Neuronal stem cell (in vitro differentiated cells): Measurements from ENCODE around the gene SUPT6H.

Source experiments
- DNase-seq: peaks from one replicate; pipeline ENCODE4 v3.0.0-alpha.2; 2013; ENCODE audit warnings: low spot score
- H2AFZ ChIP-seq: one replicate; pipeline ENCODE4 v1.6.1; 2013; ENCODE audit warnings: mild to moderate bottlenecking, low read length, inconsistent platforms
- H2AK5ac ChIP-seq: 2 replicates; pipeline ENCODE4 v1.6.1; 2013; ENCODE audit warnings: low read depth, mild to moderate bottlenecking, inconsistent platforms, low read length, moderate library complexity, mixed read lengths
- H2BK120ac ChIP-seq: 2 replicates; pipeline ENCODE4 v1.6.1; 2013; ENCODE audit warnings: low read depth, mild to moderate bottlenecking, inconsistent platforms, low read length, moderate library complexity, mixed read lengths
- H2BK12ac ChIP-seq: one replicate; pipeline ENCODE4 v1.6.1; 2013; ENCODE audit warnings: low read length, inconsistent platforms
- H2BK15ac ChIP-seq: 2 replicates; pipeline ENCODE4 v1.6.1; 2013; ENCODE audit warnings: mild to moderate bottlenecking, low read length, inconsistent platforms, mixed read lengths
- H2BK5ac ChIP-seq: one replicate; pipeline ENCODE4 v1.6.1; 2013; ENCODE audit warnings: inconsistent platforms, mild to moderate bottlenecking, low read length, moderate library complexity
- H3K14ac ChIP-seq: one replicate; pipeline ENCODE4 v1.6.1; 2013; ENCODE audit warnings: low read length, inconsistent platforms
- H3K18ac ChIP-seq: 2 replicates; pipeline ENCODE4 v1.6.1; 2013; ENCODE audit warnings: low read length, inconsistent platforms
- H3K23ac ChIP-seq: 2 replicates; pipeline ENCODE4 v1.6.1; 2013; ENCODE audit warnings: low read depth, mild to moderate bottlenecking, mixed read lengths, low read length, inconsistent platforms; ENCODE audit not compliant: poor library complexity
- H3K27ac ChIP-seq: replicated peaks from 3 replicates; pipeline ENCODE4 v1.5.1; 2013; ENCODE audit warnings: low read length, inconsistent platforms
- H3K27me3 ChIP-seq, 3 experiments: 2 replicates each; pipeline ENCODE4 v1.6.1; 2013; ENCODE audit warnings: low read length in 3 of 3, mild to moderate bottlenecking in 2 of 3, inconsistent platforms in 1 of 3, low read depth in 1 of 3, mixed read lengths in 1 of 3, moderate library complexity in 1 of 3; ENCODE audit not compliant: control insufficient read depth in 3 of 3, insufficient read depth in 3 of 3
- H3K36me3 ChIP-seq, 2 donors: replicated peaks in 1 of 2; 2 replicates each; pipeline ENCODE4 v1.6.1; 2013; ENCODE audit warnings: low read length in 2 of 2; ENCODE audit not compliant: control insufficient read depth in 2 of 2, insufficient read depth in 2 of 2
- H3K4ac ChIP-seq: 2 replicates; pipeline ENCODE4 v1.6.1; 2013; ENCODE audit warnings: inconsistent platforms, mild to moderate bottlenecking, low read length, moderate library complexity
- H3K4me1 ChIP-seq, 2 donors: 1 replicate in 1 of 2; 2 replicates in 1 of 2; pipeline ENCODE4 v1.6.1; 2013; ENCODE audit warnings: low read length in 2 of 2, low read depth in 1 of 2; ENCODE audit not compliant: control insufficient read depth in 2 of 2, insufficient read depth in 1 of 2
- H3K4me2 ChIP-seq: one replicate; pipeline ENCODE4 v1.6.1; 2013; ENCODE audit warnings: mild to moderate bottlenecking, low read length, inconsistent platforms; ENCODE audit not compliant: insufficient read depth, poor library complexity, severe bottlenecking
- H3K4me3 ChIP-seq, 2 donors: 2 replicates each; pipeline ENCODE4 v1.5.1; 2013; ENCODE audit warnings: low read length in 2 of 2, mild to moderate bottlenecking in 2 of 2, inconsistent platforms in 1 of 2, moderate library complexity in 1 of 2
- H3K79me1 ChIP-seq: one replicate; pipeline ENCODE4 v1.6.1; 2013; ENCODE audit warnings: low read depth, mild to moderate bottlenecking, inconsistent platforms, low read length, moderate library complexity
- H3K9ac ChIP-seq: one replicate; pipeline ENCODE4 v1.6.1; 2013; ENCODE audit warnings: mild to moderate bottlenecking, low read depth, low read length, inconsistent platforms; ENCODE audit not compliant: poor library complexity
- H3K9me3 ChIP-seq, 2 donors: replicated peaks in 1 of 2; 2 replicates each; pipeline versions ENCODE3 to v1.6.1; 2013; ENCODE audit warnings: low read length in 2 of 2, mild to moderate bottlenecking in 2 of 2, inconsistent platforms in 1 of 2, low read depth in 1 of 2, mixed read lengths in 1 of 2, moderate library complexity in 1 of 2; ENCODE audit not compliant: control insufficient read depth in 2 of 2, insufficient read depth in 1 of 2
- H4K8ac ChIP-seq: one replicate; pipeline ENCODE4 v1.6.1; 2013; ENCODE audit warnings: low read depth, mild to moderate bottlenecking, inconsistent platforms, low read length, moderate library complexity
- H4K91ac ChIP-seq: one replicate; pipeline ENCODE4 v1.6.1; 2013; ENCODE audit warnings: low read length, low read depth, mild to moderate bottlenecking, inconsistent platforms; ENCODE audit not compliant: poor library complexity
- WGBS, 2 donors: extraction: QIAGEN DNeasy Blood & Tissue Kit; methylation state at CpG; one replicate each; pipeline ENCODE4 v1.1.7; 2013; ENCODE audit warnings: missing lambda C conversion rate in 2 of 2, mixed read lengths in 1 of 2; ENCODE audit not compliant: insufficient read length in 2 of 2, insufficient replicate concordance in 1 of 2; ENCODE audit errors: extremely low coverage in 2 of 2; 5-methylcytosine and 5-hydroxymethylcytosine counted together

SUPT6H gene

DNA sequence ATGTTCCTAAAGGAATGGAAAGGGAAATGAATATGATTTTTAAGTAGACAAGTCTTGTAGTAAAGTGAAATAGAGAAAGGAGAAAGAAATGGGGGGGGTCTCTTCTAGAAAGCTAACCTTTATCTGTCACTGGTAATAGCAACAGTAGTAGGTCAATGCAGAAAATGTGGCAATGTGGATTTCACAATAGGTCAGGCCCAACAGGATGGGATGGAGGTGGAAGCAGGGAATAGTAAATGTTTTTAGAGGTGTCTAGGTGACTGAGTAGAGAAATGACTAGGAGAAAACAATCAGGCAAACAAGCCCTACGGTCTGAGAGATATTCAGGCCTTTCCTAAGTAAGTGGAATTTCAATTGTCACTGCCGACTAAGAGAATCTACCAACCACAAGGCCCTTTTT lies 42.0 kb upstream of the SUPT6H start:
- H3K9ac ChIP-seq: no peak overlapping the region
- no peak overlapping the region for H4K91ac ChIP-seq
- H2AFZ ChIP-seq: no peak overlapping the region
- H3K4ac ChIP-seq: no peak overlapping the region
- H3K4me1 ChIP-seq: no peaks in the 10 kb centered on the region
- no peak overlapping the region for H3K4me2 ChIP-seq
- H2BK15ac ChIP-seq: no peak overlapping the region
- DNase-seq: no peak
- H2BK12ac ChIP-seq: no peak overlapping the region
- WGBS, 2 donors: no CpG with 5 or more reads among the region's 2 CpGs
- no peak overlapping the region for H2BK120ac ChIP-seq
- H3K23ac ChIP-seq: no peak overlapping the region
- no peak overlapping the region for H3K27ac ChIP-seq
- no peak overlapping the region for H3K18ac ChIP-seq
- no peak overlapping the region for H2BK5ac ChIP-seq
- H3K14ac ChIP-seq: no peak overlapping the region
- H3K4me3 ChIP-seq: no peak overlapping the region
- no peak overlapping the region for H2AK5ac ChIP-seq
- H3K9me3 ChIP-seq: no peaks in the 10 kb centered on the region
- H3K27me3 ChIP-seq: no peaks in the 10 kb centered on the region
- H3K79me1 ChIP-seq: no peaks in the 10 kb centered on the region
- H3K36me3 ChIP-seq: peaks cover 62 to 98% of the 10 kb centered on the region in 2 donors
- H4K8ac ChIP-seq: no peak overlapping the region

DNA sequence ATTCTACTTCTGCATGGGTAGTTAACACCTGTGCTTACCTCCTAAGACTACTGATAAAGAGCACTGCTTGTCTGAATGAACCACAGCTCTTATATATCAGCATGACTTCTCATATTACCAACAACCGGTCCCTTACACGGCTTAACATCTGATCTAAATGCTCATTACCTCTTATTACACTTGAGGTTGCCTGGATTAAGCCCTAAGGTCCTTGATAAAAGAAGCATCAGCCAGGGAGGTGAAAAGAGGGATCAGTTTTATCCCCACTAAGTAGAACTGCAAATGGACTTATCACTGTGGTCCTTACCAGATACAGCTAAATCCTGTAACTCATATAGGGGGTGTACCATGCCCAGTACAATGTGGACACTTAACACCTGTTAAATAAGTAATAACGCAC lies 39.8 kb upstream of the SUPT6H start:
- Histone ChIP-seq H3K4ac (no peak overlapping the region), H3K18ac (no peak overlapping the region), H2BK15ac (no peak overlapping the region), H2AFZ (no peak overlapping the region), H3K27ac (no peak overlapping the region), H2BK12ac (no peak overlapping the region), H2BK120ac (no peak overlapping the region), H3K79me1 (peaks cover 1% of the 10 kb centered on the region), H2AK5ac (no peak overlapping the region), H3K4me3 (no peak overlapping the region), H3K9me3 (no peaks in the 10 kb centered on the region), H3K14ac (no peak overlapping the region), H3K23ac (no peak overlapping the region), H3K9ac (no peak overlapping the region), H3K27me3 (no peaks in the 10 kb centered on the region), H2BK5ac (no peak overlapping the region), H4K91ac (no peak overlapping the region), H3K36me3 (peaks cover 48 to 96% of the 10 kb centered on the region in 2 donors), H3K4me2 (no peak overlapping the region), H3K4me1 (no peaks in the 10 kb centered on the region), H4K8ac (no peak overlapping the region)
- no CpG with 5 or more reads among the region's 3 CpGs for WGBS, 2 donors
- no peak for DNase-seq

GRCh38 chr17:28623696-28624095 lies 38.3 kb upstream of the SUPT6H start:
- Histone ChIP-seq H3K18ac (no peak overlapping the region), H3K23ac (no peak overlapping the region), H2BK120ac (no peak overlapping the region), H3K27ac (no peak overlapping the region), H3K27me3 (no peaks in the 10 kb centered on the region), H2BK12ac (no peak overlapping the region), H2AK5ac (no peak overlapping the region), H3K14ac (no peak overlapping the region), H2BK5ac (no peak overlapping the region), H3K4me1 (no peaks in the 10 kb centered on the region), H4K8ac (no peak overlapping the region), H2AFZ (no peak overlapping the region), H3K4ac (no peak overlapping the region), H2BK15ac (no peak overlapping the region), H3K36me3 (peaks cover 52 to 95% of the 10 kb centered on the region in 2 donors), H3K9ac (no peak overlapping the region), H3K4me2 (no peak overlapping the region), H3K4me3 (no peak overlapping the region), H3K79me1 (peaks cover 1% of the 10 kb centered on the region), H3K9me3 (no peaks in the 10 kb centered on the region), H4K91ac (no peak overlapping the region)
- no CpG with 5 or more reads among the region's 4 CpGs for WGBS, 2 donors
- DNase-seq: no peak

- no peak overlapping the region for H3K14ac ChIP-seq
- H3K4ac ChIP-seq: no peak overlapping the region
- H2AFZ ChIP-seq: no peak overlapping the region
- no peak overlapping the region for H2BK12ac ChIP-seq
- no peak overlapping the region for H3K4me3 ChIP-seq
- no peak overlapping the region for H3K27ac ChIP-seq
- no peak overlapping the region for H2AK5ac ChIP-seq
- no peak overlapping the region for H2BK120ac ChIP-seq
- H3K4me2 ChIP-seq: no peak overlapping the region
- DNase-seq: no peak
- H3K27me3 ChIP-seq: no peaks in the 10 kb centered on the region
- no peak overlapping the region for H3K9ac ChIP-seq
- H2BK15ac ChIP-seq: no peak overlapping the region
- H3K18ac ChIP-seq: no peak overlapping the region
- WGBS, 2 donors: no CpG with 5 or more reads among the region's 2 CpGs
- H3K36me3 ChIP-seq: peaks cover 49 to 95% of the 10 kb centered on the region in 2 donors
- H4K8ac ChIP-seq: no peak overlapping the region
- H4K91ac ChIP-seq: no peak overlapping the region
- no peaks in the 10 kb centered on the region for H3K9me3 ChIP-seq
- no peak overlapping the region for H2BK5ac ChIP-seq
- H3K4me1 ChIP-seq: no peaks in the 10 kb centered on the region
- no peak overlapping the region for H3K23ac ChIP-seq
- H3K79me1 ChIP-seq: peaks cover 1% of the 10 kb centered on the region
Measured at GRCh38 chr17:28624148-28624547, 37.9 kb upstream of the SUPT6H start.
